T-helper 1 cell (primary cell): ENCODE data around the gene TMEM128.
"Not testable (repeated sequence)": the region's sequence is repeated elsewhere in the genome, so short reads cannot be mapped to it uniquely, and the experiment has no call there.

Experiments
- DNase-seq, 5 donors: peaks; one replicate each; pipeline ENCODE4 v3.0.0-alpha.2; 2012 to 2020
- total RNA-seq, 4 donors: gene quantifications; one replicate each; lab custom pipeline; 2026; lab: John Stamatoyannopoulos, UW

Gene TMEM128
- total RNA-seq = 5.6 to 18.4 (median 9.0) reads per million in 4 donors

DNA sequence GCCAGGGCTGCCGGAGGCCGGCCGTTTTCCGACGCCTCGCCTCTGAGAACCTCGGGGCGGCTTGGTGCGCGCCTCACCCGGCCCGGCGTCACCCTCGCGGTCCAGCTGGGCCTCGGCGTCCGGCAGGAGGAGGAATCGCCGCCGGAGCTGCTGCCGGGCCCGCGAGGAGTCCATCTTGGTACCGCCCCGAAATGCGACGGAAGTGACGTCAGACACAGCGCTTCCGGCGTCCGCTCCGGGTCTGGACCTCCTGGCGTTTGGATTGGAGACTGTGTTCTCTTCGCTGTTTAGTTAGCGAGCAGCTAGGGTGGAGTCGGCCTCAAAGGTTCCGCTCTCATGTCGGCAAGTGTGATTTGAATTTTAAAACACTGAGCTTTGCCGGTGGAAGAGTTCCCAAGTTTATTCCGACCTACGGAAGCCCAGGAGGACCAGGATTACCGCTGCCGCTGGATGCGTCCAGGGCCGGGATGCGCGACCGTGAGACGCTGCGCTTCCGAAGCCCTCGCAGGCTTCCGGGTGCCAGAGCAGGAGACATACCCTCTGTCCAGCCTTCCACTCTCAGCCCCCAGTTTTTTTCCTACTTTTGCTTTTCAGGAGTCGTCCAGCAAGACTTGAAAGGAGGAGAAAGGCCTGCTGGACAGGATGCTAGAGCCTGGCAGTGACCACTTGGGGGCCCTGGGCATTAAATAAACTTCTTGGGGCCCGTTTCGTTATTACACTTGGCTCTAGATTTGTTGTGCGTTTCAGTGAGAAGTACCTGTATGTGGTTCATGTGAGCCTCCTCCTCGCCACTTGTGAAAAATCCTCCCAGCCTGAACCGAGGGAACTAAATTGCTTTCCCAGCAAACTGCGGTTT is at the start of gene TMEM128:
TMEM128 (minus strand) TSS at position 195 of the 856 bp plus-strand sequence; CDS start at position 174, 21 bp downstream.
- DNase-seq = peak; percentile 78 to 92 (median 86)

- DNase-seq = no peak
Observed at GRCh38 chr4:4296283-4296846, 48.3 kb upstream of the TMEM128 start.

- DNase-seq = no peak
Observed at GRCh38 chr4:4293279-4293678, 45.3 kb upstream of the TMEM128 start.

DNA sequence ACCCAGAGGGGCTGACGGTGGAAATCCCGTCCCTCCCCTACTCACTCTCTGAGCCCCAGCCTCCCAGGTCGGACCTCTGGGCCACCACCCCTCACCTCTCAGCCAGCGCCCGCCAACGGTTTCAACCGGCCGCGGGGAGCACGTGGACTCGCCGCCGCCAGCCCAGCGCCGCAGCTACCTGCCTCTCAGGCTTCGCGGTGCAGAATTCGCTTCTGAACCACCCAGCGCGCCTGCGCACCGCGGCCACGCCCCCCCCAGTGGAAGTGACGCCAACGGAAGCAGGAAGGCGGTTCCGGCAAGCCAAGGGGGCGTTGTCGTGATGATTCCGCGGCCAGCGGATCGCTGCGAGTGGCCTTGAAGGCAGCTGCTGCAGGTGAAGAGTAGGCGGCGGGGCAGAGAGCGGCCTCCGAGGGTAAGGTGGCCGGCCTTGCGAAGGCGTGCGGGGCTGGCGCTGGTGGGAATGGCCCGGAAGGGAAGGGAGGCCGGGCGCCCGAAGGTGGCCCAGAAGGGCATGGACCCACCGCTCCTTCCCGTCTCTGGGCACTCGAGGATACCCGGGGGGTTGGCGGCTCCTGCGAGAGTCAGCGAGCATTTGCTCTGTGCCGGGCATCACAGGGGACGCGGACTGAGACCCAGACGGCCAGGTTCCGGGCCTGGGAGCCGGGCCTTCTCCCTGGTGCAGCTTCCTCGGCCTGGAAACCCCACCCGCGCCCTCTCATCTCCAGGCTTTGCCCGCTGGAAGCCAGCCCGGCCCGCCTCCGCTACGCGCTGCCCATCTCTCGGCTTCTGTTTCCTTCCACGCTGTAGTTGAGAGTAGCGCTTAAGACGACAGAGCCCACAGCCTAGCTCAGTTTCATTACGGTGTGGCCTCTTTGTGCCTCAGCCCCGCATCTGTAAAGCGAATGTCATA is 42.2 kb upstream of the TMEM128 start, which contains the start of the genes LYAR and ZBTB49:
LYAR (minus strand) TSS at position 214 of the 910 bp plus-strand sequence. CDS start 6,412 bp downstream, outside the sequence.
ZBTB49 (plus strand) TSS at position 311 of the 910 bp plus-strand sequence. CDS start 9,695 bp downstream, outside the sequence.
- DNase-seq = peak; percentile 93 to 96 (median 95)

DNA sequence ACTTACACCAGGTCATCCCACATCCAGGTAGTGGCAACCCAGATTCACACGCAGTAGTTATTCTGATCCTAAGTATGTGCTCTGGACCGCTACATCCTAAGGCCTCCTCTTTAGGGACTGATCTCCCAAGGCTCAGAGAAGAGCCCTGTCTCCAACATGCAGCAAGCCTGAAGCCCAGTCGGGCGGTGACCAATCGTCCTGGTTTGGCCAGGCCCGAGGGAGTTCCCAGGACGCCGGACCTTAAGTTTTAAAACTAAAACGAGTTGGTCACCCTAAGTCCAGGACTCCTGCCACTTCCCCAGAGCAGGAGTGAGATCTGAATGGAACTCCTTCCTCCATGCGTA is 41.5 kb upstream of the TMEM128 start:
- no peak for DNase-seq

- DNase-seq = no peak
Observed at GRCh38 chr4:4289055-4289454, 41.0 kb upstream of the TMEM128 start.

- DNase-seq = no peak
Observed at GRCh38 chr4:4288098-4288497, 40.1 kb upstream of the TMEM128 start.

- no peak for DNase-seq
Observed at GRCh38 chr4:4284827-4285618, 37.0 kb upstream of the TMEM128 start.

DNA sequence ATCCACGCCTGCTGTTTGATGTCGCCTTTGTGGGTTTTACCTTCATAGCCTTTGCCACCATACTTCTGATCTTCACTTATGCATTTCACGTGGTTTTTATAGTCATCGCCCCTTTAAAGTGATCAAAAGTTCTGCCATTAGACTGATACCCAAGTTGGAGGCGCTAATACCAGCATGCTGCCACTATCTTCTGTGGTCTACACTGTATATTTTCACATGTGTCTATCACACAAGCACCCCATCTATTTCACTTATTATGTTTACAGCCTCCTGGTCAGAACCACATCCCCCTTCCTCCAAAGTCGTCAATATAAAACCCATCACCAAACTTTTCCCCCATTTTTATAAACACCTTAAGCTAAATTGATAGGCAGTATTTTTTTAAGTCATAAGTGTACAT is 33.8 kb upstream of the TMEM128 start:
- DNase-seq = no peak

DNA sequence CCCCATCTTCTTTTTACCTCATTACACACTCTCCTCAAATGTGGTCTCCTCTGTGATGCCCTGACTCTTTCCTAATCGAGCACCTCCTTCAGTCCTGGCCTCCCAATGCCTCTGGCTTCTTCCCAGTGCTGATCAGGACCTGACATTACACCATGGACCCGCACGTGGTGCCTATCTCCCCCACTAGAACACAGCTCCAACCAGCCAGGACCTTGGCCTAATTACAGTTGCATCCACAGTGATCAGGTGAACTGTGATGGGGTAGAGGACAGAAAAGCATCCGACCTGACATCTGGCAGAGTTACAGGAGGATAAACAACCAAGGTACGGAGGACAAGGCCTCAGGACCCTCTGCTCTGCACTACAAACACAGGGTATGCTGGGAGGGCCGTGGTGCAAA is 29.5 kb upstream of the TMEM128 start:
- DNase-seq = no peak

DNA sequence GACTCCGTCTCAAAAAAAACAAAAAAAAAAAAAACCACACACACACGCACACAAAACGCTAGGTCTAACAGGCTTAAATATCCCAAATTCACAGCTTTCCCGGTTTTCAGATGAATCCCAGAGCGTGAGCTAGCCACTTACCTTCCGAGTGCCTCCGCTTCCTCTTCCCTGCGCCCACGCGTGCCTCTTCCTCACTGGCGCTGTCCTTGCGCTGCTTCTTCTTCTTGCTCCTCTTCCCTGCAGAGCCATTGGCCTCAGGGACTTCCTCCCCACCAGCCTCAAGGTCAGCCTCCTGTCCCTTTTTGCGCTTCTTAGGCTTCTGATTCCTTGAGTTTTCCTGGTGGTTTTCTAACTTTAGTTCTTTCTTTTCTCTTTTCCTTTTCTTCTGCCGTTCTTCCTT is 26.2 kb upstream of the TMEM128 start:
- DNase-seq = no peak

GRCh38 chr4:4271912-4272311 is 23.9 kb upstream of the TMEM128 start:
- no peak for DNase-seq

DNA sequence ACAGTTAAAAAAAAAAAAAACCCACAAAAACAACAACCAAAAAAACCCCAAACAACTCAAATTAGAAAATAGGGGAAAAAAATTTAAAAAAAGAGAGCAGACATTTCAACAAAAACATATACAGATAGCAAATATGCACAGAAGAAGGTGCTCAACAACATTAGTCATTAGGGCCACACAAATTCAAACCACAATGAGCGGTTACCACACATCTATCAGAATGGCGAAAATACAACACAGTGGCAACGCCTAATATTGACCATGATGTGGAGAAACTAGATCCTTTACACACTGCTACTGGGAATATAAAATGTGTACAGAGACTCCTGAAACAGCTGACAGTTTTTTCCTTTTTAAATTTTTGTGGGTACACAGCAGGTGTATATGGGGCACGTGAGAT is 22.5 kb upstream of the TMEM128 start:
- no peak for DNase-seq

- DNase-seq = peak in 2 of 5 donors; percentile 9 to 71
Observed at GRCh38 chr4:4269856-4270255, 21.8 kb upstream of the TMEM128 start.

GRCh38 chr4:4269331-4269731 is 21.3 kb upstream of the TMEM128 start:
- DNase-seq = peak in 4 of 5 donors; percentile 11 to 71 (median 36)

DNA sequence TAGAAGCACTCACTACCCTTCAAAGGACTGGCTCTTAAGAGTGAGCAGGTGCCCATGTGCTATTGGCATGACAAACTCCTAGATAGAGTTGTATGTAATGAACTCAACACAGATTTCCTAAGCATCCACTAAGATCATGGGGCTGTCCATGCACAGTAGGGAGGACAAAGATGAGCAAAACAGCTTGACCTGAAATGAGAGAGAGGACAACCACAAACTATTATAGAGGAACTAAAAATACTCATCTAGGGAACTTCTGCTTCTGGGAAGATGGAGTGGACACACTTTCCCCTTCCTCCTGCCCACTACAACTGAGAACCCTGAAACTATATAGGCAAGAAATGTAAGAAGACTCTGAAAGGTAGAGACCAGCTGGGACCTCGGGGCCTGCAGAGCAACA is 20.8 kb upstream of the TMEM128 start:
- no peak for DNase-seq

GRCh38 chr4:4267981-4268380 is 20.0 kb upstream of the TMEM128 start:
- no peak for DNase-seq

DNA sequence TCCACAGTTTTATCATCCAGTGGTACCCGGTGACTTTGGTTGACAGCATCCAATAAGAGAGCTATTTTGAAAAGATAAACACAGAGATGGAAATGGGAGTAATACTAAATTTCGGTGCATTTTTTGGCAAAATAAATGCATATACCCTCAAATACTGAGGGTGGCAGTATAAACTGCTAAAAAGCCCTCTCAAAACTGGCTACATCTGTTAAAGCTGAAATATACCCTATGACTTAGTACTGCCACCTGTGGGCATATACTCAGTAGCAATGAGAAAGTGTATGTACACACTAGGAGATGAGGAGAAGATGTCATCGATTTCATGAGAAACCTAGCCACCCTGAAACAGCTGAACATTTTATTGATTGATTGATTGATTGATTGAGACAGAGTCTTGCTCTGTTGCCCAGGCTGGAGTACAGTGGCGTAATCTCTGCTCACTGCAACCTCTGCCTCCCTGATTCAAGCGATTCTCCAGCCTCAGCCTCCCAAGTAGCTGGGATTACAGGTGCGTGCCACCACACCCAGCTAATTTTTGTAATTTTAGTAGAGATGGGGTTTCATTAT is 12.2 kb upstream of the TMEM128 start:
- DNase-seq = peak in 1 of 5 donors; percentile 71

GRCh38 chr4:4259484-4260100 is 11.6 kb upstream of the TMEM128 start:
- no peak for DNase-seq

DNA sequence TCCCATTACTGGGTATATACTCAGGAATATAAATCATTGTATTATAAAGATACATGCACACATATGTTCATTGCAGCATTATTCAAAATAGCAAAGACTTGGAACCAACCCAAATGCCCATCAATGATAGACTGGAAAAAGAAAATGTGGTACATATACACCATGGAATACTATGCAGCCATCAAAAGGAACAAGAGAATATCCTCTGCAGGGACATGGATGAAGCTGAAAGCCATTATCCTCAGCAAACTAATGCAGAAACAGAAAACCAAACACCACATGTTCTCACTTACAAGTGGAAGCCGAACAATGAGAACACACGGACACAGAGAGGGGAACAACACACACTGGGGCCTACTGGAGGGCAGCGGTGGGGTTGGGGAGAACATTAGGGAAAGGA is 9.7 kb upstream of the TMEM128 start:
- not testable (repeated sequence) for DNase-seq

DNA sequence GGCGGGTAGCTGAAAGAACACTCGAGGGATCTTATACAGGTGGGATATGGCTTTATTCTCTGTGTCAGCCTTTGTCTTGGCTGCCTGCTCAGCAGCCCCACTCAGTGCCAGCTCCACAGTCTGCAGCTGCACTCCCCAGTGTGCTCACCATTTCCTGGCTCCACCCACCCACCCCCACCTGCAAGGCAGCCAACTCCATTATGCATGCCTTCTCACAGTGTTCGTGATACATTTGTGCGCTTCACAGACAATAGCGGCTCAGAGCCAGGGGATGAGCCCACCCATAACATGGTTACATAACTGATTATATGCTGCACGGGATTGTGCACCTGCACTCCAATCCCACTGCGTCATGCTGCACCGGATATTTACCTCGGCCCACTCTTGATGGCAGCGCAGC is 8.8 kb upstream of the TMEM128 start:
- no peak for DNase-seq
